Liver (tissue), 3 donors: ENCODE data around the gene RAD23A.

Experiments used
- CTCF ChIP-seq: fragments of 150-350 bp; IDR thresholded peaks from 2 replicates; pipeline ENCODE4 v1.5.1; 2017; ENCODE audit warnings: improper control_type of control experiment, low read depth, low read length; ENCODE audit not compliant: missing input control
- JUND ChIP-seq, 2 donors: IDR thresholded peaks; 2 replicates each; pipeline ENCODE4 v1.6.1; 2016; ENCODE audit warnings: antibody characterized with exemption in 2 of 2
- RAD21 ChIP-seq, 2 donors: IDR thresholded peaks; 2 replicates each; pipeline ENCODE4 v1.6.1; 2016; ENCODE audit warnings: antibody characterized with exemption in 2 of 2, mild to moderate bottlenecking in 2 of 2
- RXRA ChIP-seq, 2 donors: IDR thresholded peaks; 2 replicates each; pipeline ENCODE4 v1.6.1; 2017 to 2018; ENCODE audit warnings: antibody characterized with exemption in 2 of 2, mild to moderate bottlenecking in 1 of 2
- SP1 ChIP-seq: IDR thresholded peaks from 2 replicates; pipeline ENCODE4 v1.6.1; 2018; ENCODE audit warnings: antibody characterized with exemption, mild to moderate bottlenecking
- ZBTB33 ChIP-seq: IDR thresholded peaks from 2 replicates; pipeline ENCODE4 v1.6.1; 2016; ENCODE audit warnings: antibody characterized with exemption
- TF ChIP-seq, protein P1 (sequence below): IDR thresholded peaks from 2 replicates; pipeline ENCODE4 v1.6.1; 2016; ENCODE audit warnings: antibody characterized with exemption, mild to moderate bottlenecking
- donor health status: healthy.
- donor health status: healthy.

DNA sequence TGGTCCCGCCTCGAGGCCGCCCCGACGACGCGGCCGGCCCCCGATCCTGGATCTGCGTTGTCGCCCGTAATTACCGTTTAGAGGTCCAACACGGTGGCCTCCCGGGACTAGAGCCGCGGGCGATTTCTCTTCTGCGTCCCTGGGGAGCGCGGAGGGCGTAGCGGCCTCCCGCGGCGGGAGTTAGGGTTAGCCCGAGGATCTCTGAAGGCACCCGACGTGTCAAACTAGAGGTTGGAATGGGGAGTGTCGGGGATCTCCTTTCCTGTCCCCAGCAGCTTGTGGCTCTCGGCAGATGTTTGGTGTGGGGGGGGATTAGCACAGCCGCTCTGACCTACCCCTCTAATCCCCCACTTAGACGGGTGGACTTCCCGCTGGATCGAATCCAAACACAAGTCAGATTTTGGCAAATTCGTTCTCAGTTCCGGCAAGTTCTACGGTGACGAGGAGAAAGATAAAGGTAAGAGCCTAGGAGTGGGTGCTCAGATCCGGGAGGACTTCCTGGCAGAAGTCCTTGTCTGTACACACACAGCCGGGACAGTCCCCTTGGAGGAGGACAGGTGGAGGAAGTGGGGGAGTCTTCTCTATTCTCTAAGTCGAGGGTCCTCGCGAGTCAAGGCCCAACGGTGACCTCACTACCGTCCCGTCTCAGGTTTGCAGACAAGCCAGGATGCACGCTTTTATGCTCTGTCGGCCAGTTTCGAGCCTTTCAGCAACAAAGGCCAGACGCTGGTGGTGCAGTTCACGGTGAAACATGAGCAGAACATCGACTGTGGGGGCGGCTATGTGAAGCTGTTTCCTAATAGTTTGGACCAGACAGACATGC lies 6.7 kb upstream of the RAD23A start:
- peak; percentile 6 for TF ChIP-seq CTCF
- TF ChIP-seq ZBTB33, result no peak
- TF ChIP-seq RXRA (IDR thresholded peaks at IDR 0.05), result no peak
- TF ChIP-seq SP1, result no peak
- no peak for TF ChIP-seq JUND (IDR thresholded peaks at IDR 0.05)
- TF ChIP-seq, protein P1, sequence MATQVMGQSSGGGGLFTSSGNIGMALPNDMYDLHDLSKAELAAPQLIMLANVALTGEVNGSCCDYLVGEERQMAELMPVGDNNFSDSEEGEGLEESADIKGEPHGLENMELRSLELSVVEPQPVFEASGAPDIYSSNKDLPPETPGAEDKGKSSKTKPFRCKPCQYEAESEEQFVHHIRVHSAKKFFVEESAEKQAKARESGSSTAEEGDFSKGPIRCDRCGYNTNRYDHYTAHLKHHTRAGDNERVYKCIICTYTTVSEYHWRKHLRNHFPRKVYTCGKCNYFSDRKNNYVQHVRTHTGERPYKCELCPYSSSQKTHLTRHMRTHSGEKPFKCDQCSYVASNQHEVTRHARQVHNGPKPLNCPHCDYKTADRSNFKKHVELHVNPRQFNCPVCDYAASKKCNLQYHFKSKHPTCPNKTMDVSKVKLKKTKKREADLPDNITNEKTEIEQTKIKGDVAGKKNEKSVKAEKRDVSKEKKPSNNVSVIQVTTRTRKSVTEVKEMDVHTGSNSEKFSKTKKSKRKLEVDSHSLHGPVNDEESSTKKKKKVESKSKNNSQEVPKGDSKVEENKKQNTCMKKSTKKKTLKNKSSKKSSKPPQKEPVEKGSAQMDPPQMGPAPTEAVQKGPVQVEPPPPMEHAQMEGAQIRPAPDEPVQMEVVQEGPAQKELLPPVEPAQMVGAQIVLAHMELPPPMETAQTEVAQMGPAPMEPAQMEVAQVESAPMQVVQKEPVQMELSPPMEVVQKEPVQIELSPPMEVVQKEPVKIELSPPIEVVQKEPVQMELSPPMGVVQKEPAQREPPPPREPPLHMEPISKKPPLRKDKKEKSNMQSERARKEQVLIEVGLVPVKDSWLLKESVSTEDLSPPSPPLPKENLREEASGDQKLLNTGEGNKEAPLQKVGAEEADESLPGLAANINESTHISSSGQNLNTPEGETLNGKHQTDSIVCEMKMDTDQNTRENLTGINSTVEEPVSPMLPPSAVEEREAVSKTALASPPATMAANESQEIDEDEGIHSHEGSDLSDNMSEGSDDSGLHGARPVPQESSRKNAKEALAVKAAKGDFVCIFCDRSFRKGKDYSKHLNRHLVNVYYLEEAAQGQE, result no peak
- TF ChIP-seq RAD21 (IDR thresholded peaks at IDR 0.05), result no peak
